Left colon (tissue), 2 donors: ENCODE results near the gene BRD8. TPM values are rescaled to one million over a fixed set of nuclear protein-coding genes. Genes with fewer than 3 reads are reported as not detected.
"Not testable (repeated sequence)": the region's sequence is repeated elsewhere in the genome, so short reads cannot be mapped to it uniquely, and the experiment has no call there.

ENCODE experiments used
- ATAC-seq: fragments of 200-7000 bp; cut with Tn5 transposase; one replicate; pipeline ENCODE4 v1.9.1; 2020; ENCODE audit warnings: mild to moderate bottlenecking, moderate library complexity
- DNase-seq, 2 donors: peaks; one replicate each; pipeline ENCODE4 v3.0.0-alpha.2; 2020
- intact Hi-C, 2 donors: fragments of 100-400 bp; cut with DNase I in 1 of 2; cut with micrococcal nuclease in 1 of 2; formaldehyde crosslinking; loops; one replicate each; pipeline versions ENCODE4 v1.11.2 to v1.14.0; 2022; cut with DNase I, micrococcal nuclease
- long read RNA-seq: library from polyadenylated mRNA; unstranded; transcript quantifications from one replicate; pipeline ENCODE4 v2.0.0, GENCODE V29; 2021
- total RNA-seq, 2 donors: library from RNA; stranded (reverse); fragmentation: NEBNext Ultra II Directional; extraction: Animal tissue kit (Norgen Biotek cat#: 25700); gene quantifications; one replicate each; pipeline ENCODE4 v1.2.1, GENCODE V29; 2021
- donor health status: DM: no; HTN: no; CAD: no.
- donor health status: DM: yes; HTN: yes; CAD: no.

The BRD8 gene, protein sequence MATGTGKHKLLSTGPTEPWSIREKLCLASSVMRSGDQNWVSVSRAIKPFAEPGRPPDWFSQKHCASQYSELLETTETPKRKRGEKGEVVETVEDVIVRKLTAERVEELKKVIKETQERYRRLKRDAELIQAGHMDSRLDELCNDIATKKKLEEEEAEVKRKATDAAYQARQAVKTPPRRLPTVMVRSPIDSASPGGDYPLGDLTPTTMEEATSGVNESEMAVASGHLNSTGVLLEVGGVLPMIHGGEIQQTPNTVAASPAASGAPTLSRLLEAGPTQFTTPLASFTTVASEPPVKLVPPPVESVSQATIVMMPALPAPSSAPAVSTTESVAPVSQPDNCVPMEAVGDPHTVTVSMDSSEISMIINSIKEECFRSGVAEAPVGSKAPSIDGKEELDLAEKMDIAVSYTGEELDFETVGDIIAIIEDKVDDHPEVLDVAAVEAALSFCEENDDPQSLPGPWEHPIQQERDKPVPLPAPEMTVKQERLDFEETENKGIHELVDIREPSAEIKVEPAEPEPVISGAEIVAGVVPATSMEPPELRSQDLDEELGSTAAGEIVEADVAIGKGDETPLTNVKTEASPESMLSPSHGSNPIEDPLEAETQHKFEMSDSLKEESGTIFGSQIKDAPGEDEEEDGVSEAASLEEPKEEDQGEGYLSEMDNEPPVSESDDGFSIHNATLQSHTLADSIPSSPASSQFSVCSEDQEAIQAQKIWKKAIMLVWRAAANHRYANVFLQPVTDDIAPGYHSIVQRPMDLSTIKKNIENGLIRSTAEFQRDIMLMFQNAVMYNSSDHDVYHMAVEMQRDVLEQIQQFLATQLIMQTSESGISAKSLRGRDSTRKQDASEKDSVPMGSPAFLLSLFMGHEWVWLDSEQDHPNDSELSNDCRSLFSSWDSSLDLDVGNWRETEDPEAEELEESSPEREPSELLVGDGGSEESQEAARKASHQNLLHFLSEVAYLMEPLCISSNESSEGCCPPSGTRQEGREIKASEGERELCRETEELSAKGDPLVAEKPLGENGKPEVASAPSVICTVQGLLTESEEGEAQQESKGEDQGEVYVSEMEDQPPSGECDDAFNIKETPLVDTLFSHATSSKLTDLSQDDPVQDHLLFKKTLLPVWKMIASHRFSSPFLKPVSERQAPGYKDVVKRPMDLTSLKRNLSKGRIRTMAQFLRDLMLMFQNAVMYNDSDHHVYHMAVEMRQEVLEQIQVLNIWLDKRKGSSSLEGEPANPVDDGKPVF
- 10 to 100 TPM; 29.6 to 33.8 TPM for total RNA-seq
- long read RNA-seq, transcript BRD8-201 (22 exons, 3,198 nt): major isoform, 5 of 31 reads
- long read RNA-seq, partial matches to known transcripts: 4 of 31 reads
- long read RNA-seq, other reads (novel, unspliced or antisense): 17 of 31 reads

DNA sequence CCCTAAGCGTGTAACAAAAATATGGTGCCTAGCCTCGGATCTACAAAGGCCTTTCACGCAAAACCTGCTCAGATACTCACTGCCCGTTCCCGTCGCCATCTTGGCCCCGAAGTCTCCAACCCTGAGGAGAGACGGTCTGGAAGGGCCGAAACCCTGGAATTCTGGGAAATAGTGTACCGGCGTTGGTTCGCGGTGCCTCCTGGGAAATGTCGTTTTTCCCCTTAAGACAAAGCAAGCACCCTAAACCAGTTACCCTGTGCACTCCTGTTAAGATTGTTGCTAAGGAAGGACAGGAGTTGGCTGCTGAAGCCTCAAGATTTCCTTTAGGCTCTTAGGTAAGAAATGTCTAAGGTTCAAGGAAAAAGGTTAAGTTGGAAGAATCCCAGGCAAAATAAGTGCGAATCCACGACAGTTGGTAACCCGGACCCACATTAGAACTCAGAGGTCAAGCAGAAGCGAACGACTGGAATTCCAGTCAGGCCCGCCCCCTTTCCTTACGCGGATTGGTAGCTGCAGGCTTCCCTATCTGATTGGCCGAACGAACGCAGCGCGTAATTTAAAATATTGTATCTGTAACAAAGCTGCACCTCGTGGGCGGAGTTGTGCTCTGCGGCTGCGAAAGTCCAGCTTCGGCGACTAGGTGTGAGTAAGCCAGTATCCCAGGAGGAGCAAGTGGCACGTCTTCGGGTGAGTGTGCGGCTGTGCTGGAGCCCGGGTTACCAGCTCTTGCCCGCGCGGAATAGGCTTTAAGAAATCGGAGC is at the start of gene BRD8, which contains the start of gene KIF20A:
TSS of gene BRD8 (minus strand) at position 115 of the 761 bp plus-strand sequence. CDS start at position 99, 16 bp downstream.
TSS of gene KIF20A (plus strand) at position 597 of the 761 bp plus-strand sequence. CDS start 569 bp downstream, outside the sequence.
- DNase-seq (peak; percentile 97 to 98), ATAC-seq (peak; percentile 93)
- intact Hi-C loops: loop anchor here in 1 of 2 donors (5.0 kb wide), 1 partner anchor 34 kb away; the partner anchor contains the start of gene CDC23

- intact Hi-C loops: loop anchor here in 1 of 2 donors (10.0 kb wide), 1 partner anchor 58 kb away; no protein-coding TSS in a partner anchor
- DNase-seq: no peak
- no peak for ATAC-seq
Measured at GRCh38 chr5:138226910-138227309, 48.5 kb upstream of the BRD8 start.

GRCh38 chr5:138224712-138225111 is 46.3 kb upstream of the BRD8 start:
- ATAC-seq (no peak), DNase-seq (no peak)
- intact Hi-C loops: loop anchor here in 1 of 2 donors (10.0 kb wide), 1 partner anchor 60 kb away; no protein-coding TSS in a partner anchor

- intact Hi-C loops: loop anchor here in 1 of 2 donors (10.0 kb wide), 1 partner anchor 61 kb away; no protein-coding TSS in a partner anchor
- DNase-seq: no peak
- no peak for ATAC-seq
Measured at GRCh38 chr5:138223532-138223931, 45.1 kb upstream of the BRD8 start.

DNA sequence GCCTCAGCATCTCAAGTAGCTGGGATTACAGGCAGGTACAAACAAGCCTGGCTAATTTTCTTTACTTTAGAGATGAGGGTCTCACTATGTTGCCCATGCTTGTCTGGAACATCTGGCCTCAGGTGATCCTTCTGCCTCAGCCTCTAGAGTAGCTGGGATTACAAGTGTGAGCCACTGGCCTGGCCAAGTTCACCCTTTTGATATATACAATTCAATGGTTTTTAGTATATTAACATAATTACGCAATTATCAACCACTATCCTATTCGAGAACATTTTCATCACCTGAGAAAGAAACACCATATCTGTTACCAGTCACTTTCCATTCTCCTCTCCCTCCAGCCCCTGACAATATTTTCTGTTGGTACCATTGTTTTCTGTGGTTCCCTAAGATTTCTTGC is 38.4 kb upstream of the BRD8 start:
- DNase-seq: no peak
- intact Hi-C loops: no loop called here

DNA sequence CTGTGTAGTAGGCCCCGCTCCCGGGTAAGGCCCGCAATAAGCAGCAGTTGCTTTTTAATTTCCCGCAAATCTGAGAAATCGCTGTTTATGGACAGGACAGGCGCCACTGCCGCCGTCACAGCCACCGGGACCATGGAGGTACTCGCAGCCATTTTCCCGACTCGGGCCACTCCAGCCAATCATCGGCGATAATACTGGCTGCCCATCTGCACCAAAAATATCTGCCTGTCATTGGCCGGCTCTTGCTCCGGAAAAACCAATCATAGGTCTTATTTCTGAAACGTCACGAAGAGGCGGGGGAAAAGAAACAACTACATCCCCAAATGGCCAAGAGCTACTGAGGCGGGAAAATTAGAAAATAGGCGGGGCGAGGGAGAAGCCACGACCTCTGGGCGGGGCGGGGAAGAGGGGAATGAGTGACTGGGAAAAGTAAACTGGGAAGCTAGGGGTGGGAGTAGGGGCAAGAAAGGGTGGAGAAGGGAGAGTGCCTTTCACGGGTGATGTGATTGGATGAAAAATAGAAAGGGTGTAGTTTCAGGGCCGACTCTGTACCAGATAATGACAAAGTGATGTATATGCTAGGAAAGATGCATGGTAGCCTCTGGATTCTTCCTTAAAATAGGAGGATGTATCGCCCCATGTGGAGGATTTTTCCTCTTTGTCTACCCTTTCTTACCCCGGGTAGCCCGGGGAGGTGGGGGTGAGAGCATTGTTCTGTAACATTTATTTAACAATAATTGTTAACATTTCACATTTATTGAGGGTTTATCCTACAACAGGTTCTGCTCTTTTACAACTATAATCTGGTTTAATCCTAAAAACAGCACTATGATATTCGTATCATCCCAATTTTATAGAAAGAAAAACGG is 35.0 kb upstream of the BRD8 start, which contains the start of gene CDC23:
TSS of gene CDC23 (minus strand) at position 163 of the 869 bp plus-strand sequence. CDS start at position 152, 11 bp downstream.
- DNase-seq (peak; percentile 90 to 93), ATAC-seq (peak; percentile 99)
- intact Hi-C loops: loop anchor here in 1 of 2 donors (5.0 kb wide), 1 partner anchor 36 kb away; the partner anchor contains the start of genes BRD8 and KIF20A

More for the DNA sequence above, 38.4 kb upstream of the BRD8 start:
- ATAC-seq: no peak

DNA sequence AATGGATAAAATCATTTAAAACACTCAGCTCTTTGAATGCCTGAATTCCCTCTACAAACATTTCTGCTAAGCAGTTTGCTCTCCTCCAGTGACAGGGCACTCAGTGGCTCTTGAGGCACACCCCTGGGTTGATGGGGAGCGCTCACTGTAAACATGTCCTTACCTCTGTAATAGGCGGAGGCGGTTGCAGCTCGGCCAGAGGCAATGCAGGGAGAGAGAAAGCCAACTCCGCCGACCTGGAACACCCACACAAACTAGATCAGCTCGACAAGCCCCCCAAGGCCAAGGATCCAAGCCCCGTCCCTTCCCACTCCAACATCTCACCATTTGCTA is 34.4 kb upstream of the BRD8 start:
- ATAC-seq (peak; percentile 53), DNase-seq (no peak)
- intact Hi-C loops: loop anchor here in 1 of 2 donors (5.0 kb wide), 1 partner anchor 35 kb away; the partner anchor contains the start of genes BRD8 and KIF20A

DNA sequence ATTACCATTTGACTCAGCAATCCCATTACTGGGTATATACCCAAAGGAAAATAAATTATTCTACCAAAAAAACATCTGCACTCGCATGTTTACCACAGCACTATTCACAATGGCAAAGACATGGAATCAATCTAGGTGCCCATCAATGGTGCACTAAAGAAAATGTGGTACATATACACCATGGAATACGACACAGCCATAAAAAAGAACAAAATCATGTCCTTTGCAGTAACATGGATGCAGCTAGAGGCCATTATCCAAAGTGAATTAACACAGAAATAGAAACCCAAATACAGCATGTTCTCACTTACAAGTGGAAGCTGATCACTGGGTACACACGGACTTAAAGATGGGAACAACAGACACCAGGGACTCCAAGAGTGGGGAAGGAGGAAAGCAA is 32.6 kb upstream of the BRD8 start:
- ATAC-seq (no peak), DNase-seq (no peak)
- intact Hi-C loops: loop anchor here in 1 of 2 donors (5.0 kb wide), 1 partner anchor 34 kb away; the partner anchor contains the start of genes BRD8 and KIF20A

GRCh38 chr5:138193859-138194258 is 15.4 kb upstream of the BRD8 start:
- intact Hi-C loops, DNase-seq, ATAC-seq: not testable (repeated sequence)

- intact Hi-C loops: no loop called here
- DNase-seq (no peak), ATAC-seq (no peak)
Measured at GRCh38 chr5:138192826-138193225, 14.4 kb upstream of the BRD8 start.

- no peak for ATAC-seq
- no peak for DNase-seq
- intact Hi-C loops: no loop called here
Measured at GRCh38 chr5:138188626-138189025, 10.2 kb upstream of the BRD8 start.

GRCh38 chr5:138186002-138186447 is 7.6 kb upstream of the BRD8 start:
- no peak for DNase-seq
- intact Hi-C loops: no loop called here

GRCh38 chr5:138182808-138183207 is 4.4 kb upstream of the BRD8 start:
- ATAC-seq (no peak), DNase-seq (no peak)
- intact Hi-C loops: no loop called here

More at GRCh38 chr5:138186002-138186447, 7.6 kb upstream of the BRD8 start:
- no peak for ATAC-seq

DNA sequence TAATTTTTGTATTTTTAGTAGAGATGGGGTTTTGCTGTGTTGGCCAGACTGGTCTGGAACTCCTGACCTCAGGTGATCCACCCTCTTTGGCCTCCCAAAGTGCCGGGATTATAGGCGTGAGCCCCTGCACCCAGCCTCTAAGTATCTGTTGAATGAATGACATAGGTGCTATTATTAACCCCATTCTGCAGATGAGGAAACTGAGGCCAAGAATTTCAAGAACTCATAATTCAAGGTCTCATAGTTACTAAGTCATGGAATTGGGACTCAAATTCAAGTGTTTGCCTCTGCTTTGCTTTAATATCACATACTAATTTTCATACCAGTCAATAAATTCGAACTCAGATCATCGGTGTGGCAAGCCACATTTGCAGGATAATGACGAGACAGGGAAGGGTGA is 2.4 kb upstream of the BRD8 start:
- DNase-seq: no peak
- intact Hi-C loops: no loop called here
- ATAC-seq: no peak

DNA sequence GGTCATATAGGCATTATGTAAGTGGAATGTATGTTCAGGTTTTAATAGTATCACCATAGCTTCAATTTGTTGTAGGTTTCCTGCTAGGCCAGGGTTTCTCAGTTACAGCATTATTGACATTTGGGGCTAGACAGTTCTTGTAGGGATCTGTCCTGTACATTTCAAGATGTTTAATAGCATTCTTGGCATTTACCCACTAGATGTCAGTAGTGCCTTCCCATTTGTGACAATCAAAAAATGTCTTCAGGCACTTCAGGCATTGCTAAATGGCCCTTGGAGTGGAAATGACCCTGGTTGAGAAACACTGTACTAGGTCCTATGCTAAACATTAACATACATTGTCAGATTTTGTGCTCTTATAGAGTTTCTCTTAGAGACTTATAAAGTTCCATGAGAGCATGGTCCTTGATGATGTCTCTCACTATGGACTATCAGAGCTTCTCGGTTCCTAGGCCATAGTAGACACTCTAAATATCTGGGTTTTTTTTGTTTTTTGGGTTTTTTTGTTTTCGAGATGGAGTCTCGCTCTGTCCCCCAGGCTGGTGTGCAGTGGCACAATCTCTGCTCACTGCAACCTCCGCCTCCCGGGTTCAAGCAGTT is 1.9 kb upstream of the BRD8 start:
- peak; percentile 25 for ATAC-seq
- no peak for DNase-seq
- intact Hi-C loops: no loop called here
